Mucosa of descending colon (tissue), 3 donors: ENCODE data around the gene FMN1. TPM values are rescaled to one million over a fixed set of nuclear protein-coding genes. Genes with fewer than 3 reads are reported as not detected.

Source experiments
- ATAC-seq: fragments of 200-7000 bp; cut with Tn5 transposase; one replicate; pipeline ENCODE4 v1.9.1; 2020; ENCODE audit warnings: mild to moderate bottlenecking, moderate library complexity
- DNase-seq, 3 donors: peaks; one replicate each; pipeline ENCODE4 v3.0.0-alpha.2; 2020
- H3K36me3 ChIP-seq: fragments of 200-600 bp; one replicate; pipeline ENCODE4 v1.8.0; 2021; ENCODE audit warnings: low read depth, mild to moderate bottlenecking
- H3K4me1 ChIP-seq: fragments of 200-600 bp; one replicate; pipeline ENCODE4 v1.8.0; 2021; ENCODE audit warnings: low read depth, mild to moderate bottlenecking
- H3K4me3 ChIP-seq: fragments of 200-600 bp; one replicate; pipeline ENCODE4 v1.8.0; 2021; ENCODE audit warnings: mild to moderate bottlenecking
- H3K9me3 ChIP-seq: fragments of 200-600 bp; one replicate; pipeline ENCODE4 v1.8.0; 2021; ENCODE audit warnings: mild to moderate bottlenecking
- intact Hi-C, 2 donors: fragments of 100-400 bp; cut with DNase I in 1 of 2; cut with micrococcal nuclease in 1 of 2; formaldehyde crosslinking; loops; one replicate each; pipeline versions ENCODE4 v1.11.0 to v1.11.1; 2022; cut with DNase I, micrococcal nuclease
- total RNA-seq, 3 donors: library from RNA; stranded (reverse); fragmentation: NEBNext Ultra II Directional in 2 of 3; extraction: Animal tissue kit (Norgen Biotek cat#: 25700) in 2 of 3; gene quantifications; one replicate each; pipeline versions ENCODE4 v1.2.1 to v1.2.4, GENCODE V29; 2021 to 2023
- TF ChIP-seq, protein P1 (sequence below): fragments of 200-600 bp; IDR thresholded peaks from one replicate; pipeline ENCODE4 v1.8.0; 2022; ENCODE audit warnings: antibody characterized with exemption, mild to moderate bottlenecking
- donor health status: DM: no; HTN: no; CAD: no; lungs with moderate emphysema.
- donor health status: DM: no; HTN: no; CAD: no.
- donor health status: DM: no; HTN: yes; CAD: no.

Gene FMN1
- total RNA-seq, 3 donors from 2014 or later: 30.8 to 65.1 (median 43.4) TPM

DNA sequence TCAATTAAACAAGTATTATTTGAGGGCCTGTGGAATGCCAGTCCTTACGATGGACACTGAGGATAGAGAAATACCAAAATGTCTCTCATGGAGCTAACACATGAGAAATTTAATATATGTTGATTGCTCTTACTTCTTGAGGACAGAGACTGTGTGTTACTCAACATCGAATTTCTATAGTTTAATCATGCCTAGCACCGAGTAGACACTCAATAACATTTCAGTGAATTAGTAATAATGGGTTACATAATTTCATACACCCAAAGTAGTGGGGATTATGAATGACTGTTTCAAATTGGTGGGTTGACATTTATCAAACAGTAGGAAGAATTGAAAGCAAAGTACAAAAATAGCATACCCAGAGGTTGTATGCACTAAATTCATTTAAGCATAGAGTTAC is 11.2 kb downstream of the FMN1 start:
- DNase-seq (no peak), ATAC-seq (no peak)
- Histone ChIP-seq H3K9me3 (no peaks in the 10 kb centered on the region), H3K36me3 (no peaks in the 10 kb centered on the region), H3K4me1 (no peaks in the 10 kb centered on the region), H3K4me3 (no peak overlapping the region)
- intact Hi-C loops: no loop called here
- TF ChIP-seq, protein P1, sequence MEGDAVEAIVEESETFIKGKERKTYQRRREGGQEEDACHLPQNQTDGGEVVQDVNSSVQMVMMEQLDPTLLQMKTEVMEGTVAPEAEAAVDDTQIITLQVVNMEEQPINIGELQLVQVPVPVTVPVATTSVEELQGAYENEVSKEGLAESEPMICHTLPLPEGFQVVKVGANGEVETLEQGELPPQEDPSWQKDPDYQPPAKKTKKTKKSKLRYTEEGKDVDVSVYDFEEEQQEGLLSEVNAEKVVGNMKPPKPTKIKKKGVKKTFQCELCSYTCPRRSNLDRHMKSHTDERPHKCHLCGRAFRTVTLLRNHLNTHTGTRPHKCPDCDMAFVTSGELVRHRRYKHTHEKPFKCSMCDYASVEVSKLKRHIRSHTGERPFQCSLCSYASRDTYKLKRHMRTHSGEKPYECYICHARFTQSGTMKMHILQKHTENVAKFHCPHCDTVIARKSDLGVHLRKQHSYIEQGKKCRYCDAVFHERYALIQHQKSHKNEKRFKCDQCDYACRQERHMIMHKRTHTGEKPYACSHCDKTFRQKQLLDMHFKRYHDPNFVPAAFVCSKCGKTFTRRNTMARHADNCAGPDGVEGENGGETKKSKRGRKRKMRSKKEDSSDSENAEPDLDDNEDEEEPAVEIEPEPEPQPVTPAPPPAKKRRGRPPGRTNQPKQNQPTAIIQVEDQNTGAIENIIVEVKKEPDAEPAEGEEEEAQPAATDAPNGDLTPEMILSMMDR: no peak

DNA sequence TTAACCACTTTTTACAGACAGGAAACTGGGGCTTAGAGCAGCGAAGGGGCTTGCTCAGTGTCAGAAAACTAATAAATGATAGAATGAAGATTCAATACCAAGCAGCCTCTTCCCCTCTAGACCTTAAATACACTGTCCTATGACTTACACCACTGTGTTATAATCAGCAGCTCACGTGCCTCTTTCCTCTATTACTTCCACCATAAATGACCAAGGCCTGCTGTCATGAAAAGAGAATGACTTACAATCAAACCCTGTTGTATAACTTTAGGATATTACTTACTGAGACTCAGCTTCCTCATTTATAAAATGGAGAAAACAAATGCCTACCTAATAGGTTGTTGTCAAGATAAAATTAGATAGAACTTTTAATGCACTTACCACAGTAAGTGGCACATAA is 11.6 kb downstream of the FMN1 start:
- ATAC-seq (no peak), DNase-seq (no peak)
- TF ChIP-seq, protein P1: no peak
- H3K36me3 ChIP-seq: no peaks in the 10 kb centered on the region
- intact Hi-C loops: no loop called here
- H3K9me3 ChIP-seq: no peaks in the 10 kb centered on the region
- H3K4me1 ChIP-seq: no peaks in the 10 kb centered on the region
- H3K4me3 ChIP-seq: no peak overlapping the region

DNA sequence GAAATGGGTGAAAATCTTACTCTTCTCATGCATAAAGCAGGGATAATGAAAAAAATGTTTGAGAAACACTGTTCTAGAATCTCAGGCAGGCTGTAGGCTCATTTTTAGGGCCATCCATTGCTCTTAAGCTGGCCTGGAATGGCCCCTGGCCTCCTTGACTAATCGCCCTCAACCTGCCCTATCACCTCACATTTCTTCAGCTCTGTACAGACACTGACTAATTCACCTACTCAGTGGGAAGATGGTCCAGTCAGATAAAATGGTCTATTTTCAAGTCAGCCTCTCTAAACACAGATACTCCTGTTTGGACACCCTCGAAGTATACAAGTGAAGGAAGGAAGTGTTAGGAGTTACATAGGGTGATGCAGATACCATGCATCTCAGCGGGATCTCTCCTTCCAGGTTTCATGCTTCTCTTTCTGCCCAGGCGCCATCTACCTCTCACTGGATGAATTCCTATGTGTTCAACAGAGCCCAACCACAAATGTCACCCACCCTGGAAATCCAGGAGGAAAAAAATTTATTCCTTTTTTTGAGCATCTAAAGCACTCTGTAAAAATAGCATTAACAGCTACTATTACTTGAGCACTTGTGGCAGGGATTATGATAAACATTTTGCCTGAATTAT is 12.1 kb downstream of the FMN1 start:
- H3K9me3 ChIP-seq: no peaks in the 10 kb centered on the region
- TF ChIP-seq, protein P1: no peak
- no peaks in the 10 kb centered on the region for H3K4me1 ChIP-seq
- intact Hi-C loops: no loop called here
- no peak for ATAC-seq
- no peak for DNase-seq
- H3K4me3 ChIP-seq: no peak overlapping the region
- H3K36me3 ChIP-seq: no peaks in the 10 kb centered on the region

DNA sequence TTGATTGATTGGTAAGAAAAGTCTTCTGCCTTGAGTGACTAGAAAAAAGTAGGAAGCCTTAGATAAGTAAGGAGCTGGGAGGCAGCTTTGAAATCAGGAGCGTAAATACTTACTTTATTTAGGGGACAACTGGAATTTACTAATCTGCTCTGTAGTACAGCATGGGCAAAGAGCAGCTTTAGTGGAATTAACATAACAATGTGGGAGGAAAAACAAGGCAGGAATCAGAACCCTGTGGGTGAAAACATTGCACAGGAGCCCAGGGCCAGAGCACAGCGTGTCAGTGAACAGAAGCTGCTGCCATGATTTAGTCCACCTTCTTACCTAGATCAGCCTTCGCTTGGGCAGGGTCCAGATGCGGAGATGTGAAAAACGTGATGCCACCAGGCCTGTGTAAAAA is 14.6 kb downstream of the FMN1 start:
- TF ChIP-seq, protein P1: no peak

DNA sequence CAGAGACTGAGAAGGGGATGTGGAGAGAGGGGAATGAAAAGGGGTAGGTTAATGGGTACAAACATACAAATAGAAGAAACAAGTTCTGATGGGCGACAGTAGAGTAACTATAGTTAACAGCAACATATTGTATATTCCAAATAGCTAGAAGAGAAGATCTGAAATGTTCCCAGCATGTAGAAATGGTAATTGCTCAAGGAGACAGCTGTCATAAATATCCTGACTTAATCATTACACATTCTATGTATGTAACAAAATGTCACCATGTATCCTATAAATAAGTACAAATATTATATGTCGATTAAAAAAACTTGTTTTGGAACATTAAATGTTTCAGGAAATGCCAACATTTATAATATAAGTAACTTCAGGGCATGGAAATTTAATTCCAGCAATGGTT is 23.3 kb downstream of the FMN1 start:
- Histone ChIP-seq H3K4me3 (no peak overlapping the region), H3K36me3 (no peaks in the 10 kb centered on the region), H3K9me3 (no peaks in the 10 kb centered on the region), H3K4me1 (no peaks in the 10 kb centered on the region)
- intact Hi-C loops: no loop called here
- TF ChIP-seq, protein P1: no peak
- ATAC-seq: no peak
- no peak for DNase-seq

More for the DNA sequence above, 14.6 kb downstream of the FMN1 start:
- Histone ChIP-seq H3K36me3 (no peaks in the 10 kb centered on the region), H3K9me3 (no peaks in the 10 kb centered on the region), H3K4me1 (no peaks in the 10 kb centered on the region), H3K4me3 (no peak overlapping the region)
- DNase-seq (no peak), ATAC-seq (no peak)
- intact Hi-C loops: no loop called here

DNA sequence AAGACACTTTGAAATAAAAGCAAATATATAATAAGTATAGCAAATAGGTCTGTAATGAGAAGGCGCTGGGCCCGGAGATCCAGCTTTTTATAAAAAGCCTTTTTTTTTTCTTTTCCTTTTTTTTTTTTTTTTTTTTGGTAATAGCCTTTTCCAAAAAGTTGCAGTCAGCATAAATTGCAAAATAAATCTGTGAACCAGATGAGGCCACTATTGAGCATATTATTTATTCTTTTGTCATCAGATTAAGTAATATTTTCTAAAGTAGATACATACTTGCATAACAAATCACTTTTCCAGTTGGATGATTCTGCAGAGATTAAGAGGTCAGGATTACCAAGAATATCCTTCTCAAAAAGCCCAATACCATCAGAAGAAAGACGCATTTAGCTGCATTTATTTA is 24.9 kb downstream of the FMN1 start:
- H3K9me3 ChIP-seq: no peaks in the 10 kb centered on the region
- no peak overlapping the region for H3K4me3 ChIP-seq
- intact Hi-C loops: no loop called here
- ATAC-seq (no peak), DNase-seq (no peak)
- no peaks in the 10 kb centered on the region for H3K36me3 ChIP-seq
- H3K4me1 ChIP-seq: no peaks in the 10 kb centered on the region
- TF ChIP-seq, protein P1: no peak
